HEK293 (cell line): ENCODE data around the gene MLH1.

Experiments used
- PRDM10 ChIP-seq: fragments of 450-650 bp; formaldehyde crosslinking; IDR thresholded peaks from 2 replicates; pipeline ENCODE4 v1.5.1; 2016; ENCODE audit warnings: missing biosample characterization, missing genetic modification characterization
- ZNF501 ChIP-seq: fragments of 450-650 bp; formaldehyde crosslinking; IDR thresholded peaks from 2 replicates; pipeline ENCODE4 v1.5.1; 2016; ENCODE audit warnings: missing biosample characterization, missing genetic modification characterization
- ZNF670 ChIP-seq: fragments of 450-650 bp; formaldehyde crosslinking; IDR thresholded peaks from 2 replicates; pipeline ENCODE4 v1.5.1; 2016; ENCODE audit warnings: missing biosample characterization, missing genetic modification characterization, low read depth

GRCh38 chr3:37032961-37033360 is 39.6 kb downstream of the MLH1 start:
- TF ChIP-seq ZNF501, result no peak
- no peak for TF ChIP-seq PRDM10 (tag by site-specific recombination)
- TF ChIP-seq ZNF670, result no peak
